ENCODE data around the gene RND3.

DNA sequence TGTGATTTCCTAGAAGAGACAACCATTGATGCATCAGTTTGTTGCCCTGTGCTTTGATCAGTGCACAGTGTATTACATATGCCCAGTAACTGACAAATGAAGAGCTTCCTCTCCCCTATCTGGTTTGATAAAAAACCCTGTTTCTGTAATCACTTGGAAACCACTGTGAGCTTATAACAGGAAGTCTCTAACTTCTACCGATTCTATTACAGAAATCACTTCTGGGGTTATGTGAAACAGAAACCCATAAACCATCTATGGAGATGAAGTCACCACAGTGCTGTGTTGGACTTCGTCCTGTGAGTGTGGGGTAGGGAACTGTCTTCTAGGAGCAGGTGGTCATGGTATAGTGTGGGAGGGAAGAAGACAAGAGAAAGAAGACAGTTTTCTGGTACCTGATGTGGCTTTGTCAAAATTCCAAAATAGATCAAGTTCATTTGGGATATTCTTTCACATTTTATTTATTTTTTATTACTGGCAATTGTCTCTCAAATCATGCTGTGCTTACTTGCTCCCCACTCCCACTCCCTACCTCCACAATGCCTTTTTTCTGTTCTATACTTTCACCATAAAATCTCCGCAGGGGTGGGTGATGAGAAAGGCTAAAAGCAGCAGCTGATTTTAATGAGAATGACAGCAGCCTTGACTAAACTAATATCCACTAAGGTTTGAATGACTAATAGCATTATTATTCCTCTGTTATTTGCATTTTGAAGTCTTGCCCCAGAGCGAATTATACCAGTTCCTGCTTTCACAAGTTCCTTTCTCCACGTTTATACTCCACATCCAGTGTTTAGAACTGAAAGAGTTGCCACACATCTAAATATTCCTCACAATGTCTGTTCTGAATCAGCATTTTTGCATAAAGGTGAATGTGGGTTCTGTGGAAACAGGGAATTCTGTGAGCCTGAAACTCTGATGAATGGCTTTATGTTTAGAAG is 41.7 kb upstream of the RND3 start:
- TF ChIP-seq POLR2AphosphoS5 (IDR thresholded peaks at IDR 0.05; ENCODE audit: low read length) = no peak
- TF ChIP-seq CHD2 (IDR thresholded peaks at IDR 0.05; ENCODE audit: borderline replicate concordance, low read depth, low read length) = no peak
- no peak for TF ChIP-seq RELA (IDR thresholded peaks at IDR 0.05; ENCODE audit: borderline replicate concordance, partially characterized antibody)
- TF ChIP-seq GATAD2B (conservative IDR thresholded peaks at IDR 0.05; ENCODE audit: low read depth) = no peak
- no peak for TF ChIP-seq CTCF (IDR thresholded peaks at IDR 0.05 in 2 of 3, conservative IDR thresholded peaks at IDR 0.05 in 1 of 3; ENCODE audit: control insufficient read depth in 2 of 3, extremely low read depth in 1 of 3, insufficient read depth in 1 of 3, low read depth in 3 of 3, low read length in 3 of 3)
